NK-92 (cell line): ENCODE results near the gene IYD.
"Not testable (repeated sequence)": the region's sequence is repeated elsewhere in the genome, so short reads cannot be mapped to it uniquely, and the experiment has no call there.

ENCODE experiments used
- DNase-seq: peaks from one replicate; lab custom pipeline; 2025; ENCODE audit not compliant: unreplicated experiment; lab: John Stamatoyannopoulos, UW

IYD gene

DNA sequence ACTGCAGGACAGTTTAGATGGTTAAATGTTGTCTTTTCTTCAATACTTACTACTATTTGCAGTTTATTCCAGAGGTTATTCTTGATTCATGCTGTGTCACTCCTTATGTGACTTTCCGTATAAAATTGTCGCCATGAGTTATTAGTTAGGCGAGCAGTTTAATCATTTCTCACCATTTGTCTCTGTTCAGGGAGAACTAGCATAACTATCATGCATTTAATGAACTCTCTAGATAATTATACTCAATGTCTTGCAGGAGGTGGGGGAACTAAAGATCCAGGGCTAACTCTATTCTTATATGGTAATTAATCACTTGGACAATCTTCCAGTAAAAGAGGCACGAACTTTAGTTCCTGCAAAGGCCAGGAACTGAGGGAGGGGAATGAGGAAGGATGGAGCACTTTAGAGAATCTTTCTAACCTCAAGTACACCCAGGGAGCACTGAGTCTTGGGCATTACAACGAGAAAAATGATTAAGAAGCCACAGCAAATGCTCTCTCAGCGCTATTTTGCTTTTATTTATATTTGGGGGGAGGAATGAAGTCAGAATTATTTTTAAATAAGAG is 58.3 kb downstream of the IYD start:
- no peak for DNase-seq

DNA sequence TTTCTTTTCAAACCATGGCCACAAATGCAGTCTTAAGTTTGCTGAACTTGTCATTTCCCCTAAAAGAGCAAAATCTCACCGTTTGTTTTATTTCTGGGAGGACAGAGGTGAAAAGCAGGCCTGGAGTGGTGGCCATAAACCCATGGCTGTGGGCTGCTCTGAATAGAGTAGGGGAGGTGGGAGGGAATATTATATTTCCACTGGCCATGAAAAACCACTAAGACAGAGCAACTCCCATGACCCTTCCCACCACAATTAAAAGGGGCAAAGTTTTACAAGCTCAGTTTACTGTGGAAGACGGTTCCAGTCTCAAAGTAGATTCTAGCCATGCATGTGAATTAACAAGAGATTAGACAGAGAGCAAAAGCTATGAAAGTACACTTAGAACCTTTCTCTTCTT is 59.0 kb downstream of the IYD start:
- DNase-seq = no peak

DNA sequence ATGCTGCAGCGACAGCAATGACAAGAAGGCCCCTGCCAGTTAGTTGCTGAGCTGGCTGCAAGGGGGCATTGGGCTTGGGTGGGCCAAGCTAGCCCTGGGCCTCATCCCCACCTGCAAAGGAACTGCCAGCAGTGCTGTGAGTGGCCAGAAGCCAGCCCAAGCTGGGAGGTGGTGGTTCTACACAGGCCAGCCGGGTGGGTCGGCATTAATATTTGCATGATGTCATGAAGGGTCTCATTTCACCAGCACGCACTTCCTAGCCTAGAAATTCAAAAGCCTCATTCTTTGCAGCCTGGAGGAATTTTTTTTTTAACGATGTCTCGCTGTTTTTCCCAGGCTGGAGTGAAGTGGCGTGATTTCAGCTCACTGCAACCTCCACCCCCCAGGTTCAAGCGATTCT is 62.0 kb downstream of the IYD start:
- DNase-seq = no peak

DNA sequence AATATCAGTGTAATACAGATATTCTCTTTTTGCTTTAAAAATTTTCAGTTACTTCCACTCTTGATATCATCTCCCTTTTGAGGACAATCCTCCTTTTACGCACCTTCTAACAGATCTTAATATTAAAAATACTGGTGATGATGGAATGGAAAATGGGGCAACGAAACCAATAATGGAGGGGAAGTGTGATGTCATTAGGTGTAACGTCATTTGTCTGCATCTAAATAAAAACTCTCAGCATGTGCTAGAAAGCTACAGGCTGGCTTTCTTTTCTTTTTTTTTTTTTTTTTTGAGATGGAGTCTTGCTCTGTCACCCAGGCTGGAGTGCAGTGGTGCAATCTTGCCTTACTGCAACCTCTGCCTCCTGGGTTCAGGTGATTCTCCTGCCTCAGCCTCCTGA is 66.5 kb downstream of the IYD start:
- DNase-seq = no peak

DNA sequence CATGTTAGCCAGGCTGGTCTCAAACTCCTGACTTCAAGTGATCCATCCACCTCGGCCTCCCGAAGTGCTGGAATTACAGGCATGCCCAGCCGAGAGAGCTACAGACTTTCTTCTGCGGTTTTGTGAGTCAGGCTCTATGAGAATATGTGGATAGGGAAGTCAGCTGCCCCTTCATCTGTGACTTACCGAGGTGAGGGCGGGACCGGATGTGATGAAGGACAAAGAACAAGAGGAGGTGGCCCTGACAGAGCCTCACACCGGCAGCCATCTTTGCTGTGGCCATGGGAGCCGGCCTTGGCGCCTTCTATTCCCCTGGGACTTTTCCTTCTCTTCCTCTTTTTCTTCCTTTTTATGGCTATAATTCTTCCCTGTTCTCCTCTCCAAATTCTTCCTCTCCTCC is 67.0 kb downstream of the IYD start:
- DNase-seq = no peak

DNA sequence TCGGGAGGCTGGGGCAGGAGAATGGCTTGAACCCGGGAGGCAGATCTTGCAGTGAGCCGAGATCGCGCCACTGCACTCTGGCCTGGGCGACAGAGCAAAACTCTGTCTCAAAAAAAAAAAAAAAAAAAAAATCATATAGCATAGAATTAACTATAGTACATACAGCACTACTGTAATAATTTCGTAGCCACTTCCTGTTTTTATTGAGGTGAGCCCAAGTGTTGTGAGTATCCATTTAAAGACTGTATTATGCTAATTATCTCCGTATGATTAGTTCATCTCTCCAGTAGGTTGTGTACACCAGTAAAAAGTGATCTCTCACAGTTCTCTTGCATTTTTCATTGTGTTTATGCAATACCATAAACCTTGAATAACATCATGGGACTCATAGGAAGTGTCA is 70.6 kb downstream of the IYD start:
- DNase-seq = no peak

DNA sequence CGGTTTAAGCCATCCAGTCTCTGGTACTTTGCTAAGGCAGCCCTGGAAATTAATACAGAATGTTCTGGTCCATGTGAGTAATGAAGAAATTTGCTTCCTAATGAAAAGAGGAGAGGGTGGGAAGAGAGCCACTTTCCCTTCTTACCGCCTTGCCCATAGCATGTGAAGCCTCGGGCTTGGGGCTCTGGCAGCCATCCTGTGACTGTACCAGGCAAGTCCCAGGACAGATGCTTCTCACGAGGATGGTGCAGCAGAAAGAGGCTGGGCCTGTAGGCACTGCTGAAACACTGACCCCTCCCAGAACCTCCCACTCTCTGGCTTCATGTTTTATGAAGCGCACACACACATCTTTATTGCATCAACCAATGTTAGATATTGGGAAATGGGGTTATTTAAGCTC is 74.8 kb downstream of the IYD start:
- no peak for DNase-seq

DNA sequence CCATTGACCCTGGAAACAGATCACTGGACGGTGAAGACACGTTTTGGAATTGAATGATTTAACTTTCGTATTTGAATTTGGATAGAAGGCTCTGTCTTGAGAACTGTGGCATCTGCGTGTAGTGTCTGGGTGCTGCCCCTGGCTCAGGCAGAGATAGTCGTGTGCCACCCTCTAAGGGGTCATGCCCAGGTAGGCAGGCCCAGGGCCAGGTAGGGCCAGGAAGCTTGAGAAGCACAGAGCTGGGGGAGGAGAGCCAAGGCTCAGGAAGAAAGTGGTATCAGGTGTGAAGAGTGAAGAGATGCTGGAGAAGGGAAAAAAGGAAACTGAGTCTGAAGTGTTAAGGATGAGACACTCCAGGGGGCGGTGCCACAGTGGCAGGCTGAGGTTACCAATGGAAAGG is 75.5 kb downstream of the IYD start:
- no peak for DNase-seq

DNA sequence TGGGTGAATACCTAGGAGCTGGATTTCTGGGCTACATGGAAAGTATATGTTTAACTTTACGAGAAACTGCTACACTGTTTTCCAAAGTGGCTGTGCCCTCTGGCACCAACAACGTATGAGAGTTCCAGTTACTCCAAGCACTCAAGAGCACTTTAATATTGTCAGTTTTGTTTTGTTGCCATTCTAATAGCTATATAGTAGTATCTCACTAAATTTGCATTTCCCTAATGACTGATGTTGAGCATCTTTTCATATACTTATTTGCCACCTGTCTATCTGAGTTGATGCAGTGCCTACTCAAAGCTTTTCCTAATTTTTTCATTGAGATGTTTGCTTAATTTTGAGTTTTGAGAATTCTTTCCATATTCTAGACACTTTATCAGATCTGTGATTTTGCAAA is 76.7 kb downstream of the IYD start:
- DNase-seq = no peak

DNA sequence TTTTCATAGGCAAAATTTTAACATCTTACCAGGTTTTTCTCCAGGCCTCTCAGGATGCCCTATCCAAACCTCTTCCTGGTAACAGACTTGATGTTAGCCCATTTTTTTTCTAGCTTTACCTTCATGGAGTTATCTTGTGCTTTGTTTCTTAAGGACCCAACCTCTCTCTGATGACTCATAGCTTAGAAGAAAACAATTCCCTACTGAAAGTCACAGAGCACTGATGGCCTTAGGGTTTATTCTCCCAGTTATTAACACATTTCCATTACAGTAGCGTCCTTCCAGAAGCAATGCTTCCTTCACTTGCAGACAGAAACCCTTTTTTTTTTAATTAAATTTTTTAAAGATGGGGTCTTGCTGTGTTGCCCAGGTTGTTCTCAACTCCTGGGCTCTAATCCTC is 79.4 kb downstream of the IYD start:
- no peak for DNase-seq

DNA sequence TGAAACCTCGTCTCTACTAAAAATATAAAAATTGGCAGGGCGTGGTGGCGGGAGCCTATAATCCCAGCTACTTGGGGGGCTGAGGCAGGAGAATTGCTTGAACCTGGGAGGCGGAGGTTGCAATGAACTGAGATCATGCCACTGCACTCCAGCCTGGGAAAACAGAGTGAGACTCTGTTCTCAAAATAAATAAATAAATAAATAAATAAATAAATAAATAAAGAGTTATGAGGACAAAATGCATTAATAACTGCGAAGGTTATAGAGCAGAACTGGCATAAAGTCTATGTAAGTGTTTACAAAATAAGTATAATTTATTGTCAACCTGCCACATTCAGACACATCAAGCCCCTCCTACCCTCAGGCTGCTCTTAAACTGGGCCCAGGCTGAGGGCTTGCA is 80.2 kb downstream of the IYD start:
- DNase-seq = not testable (repeated sequence)

DNA sequence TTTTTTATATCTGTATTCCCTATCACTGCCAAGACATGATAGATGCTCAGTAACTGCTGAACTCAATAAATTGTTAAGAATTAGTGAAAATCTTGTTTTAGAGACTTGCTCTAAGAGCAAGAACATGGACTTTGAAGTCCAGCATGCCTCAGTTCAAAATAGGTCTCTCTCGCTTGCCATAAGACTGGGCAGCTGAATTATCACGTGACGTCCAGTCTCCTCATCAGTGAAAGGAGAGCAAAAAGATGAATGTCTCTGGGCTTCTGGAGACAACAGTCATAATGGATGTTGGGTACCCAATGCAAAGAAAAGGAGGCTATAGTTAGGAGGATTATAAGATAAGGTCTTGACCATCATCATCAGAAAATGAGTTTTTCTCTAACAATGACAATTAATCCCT is 82.1 kb downstream of the IYD start:
- DNase-seq = no peak

DNA sequence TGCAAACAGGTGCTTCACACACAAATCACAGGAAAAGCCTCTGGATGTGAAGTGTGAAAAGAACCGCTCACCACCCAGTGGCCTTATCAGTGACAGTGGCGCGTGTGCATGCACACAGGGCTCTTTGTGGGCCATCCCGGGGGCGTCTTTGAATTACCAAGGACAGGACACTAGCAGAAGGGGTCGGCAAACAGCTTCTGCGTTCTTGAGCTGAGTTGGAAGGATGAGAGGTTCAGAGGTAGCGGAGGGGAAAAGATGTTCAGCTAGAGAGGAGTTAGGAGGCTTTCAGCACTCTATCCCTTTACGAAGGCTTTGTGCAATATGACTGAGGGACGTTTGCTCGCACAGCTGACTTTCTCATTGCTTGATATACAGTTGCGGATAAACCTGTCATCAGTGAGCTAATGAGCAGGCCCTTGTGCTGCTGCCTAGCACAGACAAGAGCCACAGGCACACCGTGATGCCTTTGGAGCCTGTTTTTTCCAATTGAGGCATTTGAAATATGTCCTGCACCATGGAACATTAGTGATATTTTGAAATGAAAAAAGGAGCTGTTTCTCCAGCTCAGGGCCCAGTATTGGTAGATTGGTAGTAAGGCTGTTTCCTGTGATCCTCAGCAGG is 83.1 kb downstream of the IYD start:
- DNase-seq = no peak

DNA sequence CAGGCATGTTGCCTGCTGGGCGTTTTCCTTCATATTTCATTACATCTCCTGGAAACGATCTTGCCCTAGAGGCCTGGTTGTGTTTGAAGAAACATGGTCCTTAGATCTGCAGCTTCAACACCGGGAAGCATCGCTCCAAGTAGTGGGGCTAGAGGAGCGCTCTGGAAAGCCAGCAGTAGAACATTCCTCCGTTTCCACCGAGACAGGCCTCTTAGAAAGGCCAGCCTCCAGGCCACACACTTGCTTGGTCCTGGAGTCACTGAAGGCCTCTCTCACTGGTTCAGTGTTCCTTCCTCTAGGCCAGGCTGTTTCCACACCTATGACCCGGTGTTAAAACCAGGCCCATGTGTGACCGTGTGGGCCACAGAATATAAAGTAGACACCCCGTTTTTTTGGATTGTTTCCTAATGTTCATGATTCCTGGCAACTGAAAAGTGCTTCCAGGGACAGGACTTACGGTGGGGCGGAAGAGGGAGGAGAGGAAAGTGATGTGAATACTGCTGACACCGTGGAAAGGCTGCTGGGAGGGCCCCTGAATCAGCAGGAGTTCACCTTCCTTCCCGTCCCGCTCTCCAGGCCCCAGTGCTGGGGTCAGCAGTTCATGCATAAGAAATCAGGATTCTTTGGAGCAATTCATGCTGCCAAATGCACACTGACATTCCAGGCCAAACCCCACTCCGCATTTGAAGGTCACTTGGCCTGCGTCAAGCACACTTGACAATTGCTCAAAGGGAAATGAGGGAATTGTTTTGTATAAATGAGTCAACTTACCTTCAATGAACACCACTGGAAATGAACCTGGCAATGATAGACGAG is 83.8 kb downstream of the IYD start:
- DNase-seq = no peak

DNA sequence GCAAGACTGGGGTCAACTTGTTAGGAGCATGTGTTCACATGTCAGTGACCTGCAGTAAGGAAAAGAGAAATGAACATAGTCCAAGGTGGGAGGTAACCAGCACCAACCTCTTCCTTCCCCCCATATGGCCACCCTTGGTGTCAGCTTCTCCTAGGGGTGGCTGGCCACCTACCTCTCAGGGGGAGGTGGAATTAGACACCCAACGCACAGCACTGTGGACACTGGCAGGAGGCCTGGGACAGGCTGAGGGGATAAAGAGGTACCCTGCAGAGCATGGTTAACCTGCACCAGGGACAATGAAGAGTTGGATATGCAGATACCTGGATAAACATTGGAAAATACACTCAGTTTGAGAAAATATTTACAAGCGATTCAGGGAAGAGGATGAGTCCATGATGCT is 84.5 kb downstream of the IYD start:
- DNase-seq = no peak
